OCI-LY7 (cell line): Measurements from ENCODE around the gene PPT2.

ENCODE experiments used
- CTCF ChIP-seq: fragments of 200-600 bp; sonication (generic); conservative IDR thresholded peaks from 2 replicates; pipeline ENCODE4 v1.5.1; 2014; ENCODE audit warnings: mild to moderate bottlenecking, antibody characterized with exemption, low read length, moderate library complexity, mixed read lengths
- EZH2phosphoT487 ChIP-seq: fragments of 200-600 bp; sonication (generic); IDR thresholded peaks from 2 replicates; pipeline ENCODE4 v1.6.1; 2018; ENCODE audit warnings: low read depth, borderline replicate concordance, mild to moderate bottlenecking, mixed run types, antibody characterized with exemption, low read length, moderate library complexity, mixed read lengths

GRCh38 chr6:32200711-32201475 lies 47.0 kb downstream of the PPT2 start:
- TF ChIP-seq CTCF (no peak), EZH2phosphoT487 (no peak)
